Colonic mucosa (tissue), 4 donors: ENCODE data around the gene KRT32. TPM values are rescaled to one million over a fixed set of nuclear protein-coding genes. Genes with fewer than 3 reads are reported as not detected.

ENCODE experiments used
- DNase-seq: peaks from one replicate; pipeline ENCODE4 v3.0.0-alpha.2; 2020
- H3K27ac ChIP-seq: fragments of 200-600 bp; one replicate; pipeline ENCODE4 v1.8.0; 2021
- H3K27me3 ChIP-seq: fragments of 200-600 bp; one replicate; pipeline ENCODE4 v1.8.0; 2021
- H3K36me3 ChIP-seq: fragments of 200-600 bp; one replicate; pipeline ENCODE4 v1.8.0; 2021
- H3K4me1 ChIP-seq: fragments of 200-600 bp; one replicate; pipeline ENCODE4 v1.8.0; 2021; ENCODE audit warnings: mild to moderate bottlenecking
- H3K4me3 ChIP-seq: fragments of 200-600 bp; one replicate; pipeline ENCODE4 v1.8.0; 2021
- H3K9ac ChIP-seq, 2 donors: one replicate each; pipeline ENCODE4 v1.7.0; 2013; ENCODE audit warnings: control low read depth in 2 of 2, low read depth in 2 of 2, low read length in 2 of 2
- H3K9me3 ChIP-seq: fragments of 200-600 bp; one replicate; pipeline ENCODE4 v1.8.0; 2021
- CTCF ChIP-seq: fragments of 200-600 bp; IDR thresholded peaks from one replicate; pipeline ENCODE4 v1.8.0; 2022; ENCODE audit warnings: antibody characterized with exemption, mild to moderate bottlenecking
- intact Hi-C: fragments of 100-400 bp; cut with DNase I; formaldehyde crosslinking; loops from one replicate; pipeline ENCODE4 v1.14.1; 2022
- total RNA-seq, 2 donors: library from RNA; stranded (reverse); fragmentation: NEBNext Ultra II Directional in 1 of 2; extraction: Animal tissue kit (Norgen Biotek cat#: 25700) in 1 of 2; gene quantifications; one replicate each; pipeline ENCODE4 v1.2.1, GENCODE V29; 2021
- donor health status: healthy.
- donor health status: DM: no; HTN: no; CAD: no.
- donor health status: DM: no; HTN: no; CAD: no.

Gene KRT32
- total RNA-seq, 2 donors from 2014 or later, result not detected

- Histone ChIP-seq H3K27ac (no peak within 1 kb of the TSS), H3K4me1 (no peaks in the 10 kb centered on the region), H3K9ac (no peak within 1 kb of the TSS), H3K27me3 (no peaks in the 10 kb centered on the region), H3K4me3 (no peak within 1 kb of the TSS), H3K9me3 (no peaks in the 10 kb centered on the region), H3K36me3 (no peaks in the 10 kb centered on the region)
- TF ChIP-seq CTCF, result no peak
- no peak for DNase-seq
- intact Hi-C loops, result no loop called here
Observed at GRCh38 chr17:41505007-41505808, 38.0 kb upstream of the KRT32 start, which contains the start of gene KRT13. Gene KRT13 (minus strand): TSS chr17:41505612. CDS start chr17:41505550, 62 bp downstream.

- no peaks in the 10 kb centered on the region for H3K4me1 ChIP-seq
- DNase-seq, result no peak
- intact Hi-C loops, result no loop called here
- no peaks in the 10 kb centered on the region for H3K36me3 ChIP-seq
- H3K27ac ChIP-seq, result no peak overlapping the region
- no peaks in the 10 kb centered on the region for H3K27me3 ChIP-seq
- TF ChIP-seq CTCF, result no peak
- no peak overlapping the region for H3K4me3 ChIP-seq
- H3K9ac ChIP-seq, result no peak overlapping the region
- no peaks in the 10 kb centered on the region for H3K9me3 ChIP-seq
Observed at GRCh38 chr17:41504246-41504977, 37.2 kb upstream of the KRT32 start.

- no peaks in the 10 kb centered on the region for H3K4me1 ChIP-seq
- no peaks in the 10 kb centered on the region for H3K27me3 ChIP-seq
- no peak for DNase-seq
- no peaks in the 10 kb centered on the region for H3K36me3 ChIP-seq
- intact Hi-C loops, result no loop called here
- no peak overlapping the region for H3K9ac ChIP-seq
- H3K27ac ChIP-seq, result no peak overlapping the region
- no peak overlapping the region for H3K4me3 ChIP-seq
- no peak for TF ChIP-seq CTCF
- H3K9me3 ChIP-seq, result no peaks in the 10 kb centered on the region
Observed at GRCh38 chr17:41503202-41503601, 36.0 kb upstream of the KRT32 start.

GRCh38 chr17:41500131-41500911 is 33.1 kb upstream of the KRT32 start:
- H3K9ac ChIP-seq, result no peak overlapping the region

More at GRCh38 chr17:41500131-41500911, 33.1 kb upstream of the KRT32 start:
- TF ChIP-seq CTCF, result no peak
- H3K36me3 ChIP-seq, result no peaks in the 10 kb centered on the region
- no peaks in the 10 kb centered on the region for H3K9me3 ChIP-seq
- H3K4me3 ChIP-seq, result no peak overlapping the region
- DNase-seq, result no peak
- intact Hi-C loops, result no loop called here
- no peaks in the 10 kb centered on the region for H3K27me3 ChIP-seq
- no peaks in the 10 kb centered on the region for H3K4me1 ChIP-seq
- no peak overlapping the region for H3K27ac ChIP-seq
